DND-41 (cell line): ENCODE results near the gene RAB5A.

ENCODE experiments used
- ATAC-seq: fragments of 200-7000 bp; cut with Tn5 transposase; 3 replicates; pipeline ENCODE4 v1.9.1; 2021; ENCODE audit warnings: low read depth; ENCODE audit not compliant: insufficient read depth
- DNase-seq: peaks from one replicate; pipeline ENCODE4 v3.0.0-alpha.2; 2020
- H2AFZ ChIP-seq: 2 replicates; pipeline ENCODE4 v1.6.0; 2012; ENCODE audit warnings: low read depth, low read length
- H3K27ac ChIP-seq: 2 replicates; pipeline ENCODE4 v1.5.1; 2012; ENCODE audit warnings: low read length, inconsistent platforms
- H3K27me3 ChIP-seq: fragments of 200-600 bp; sonication (generic); 2 replicates; pipeline ENCODE4 v1.6.0; 2012; ENCODE audit warnings: low read length, mild to moderate bottlenecking, inconsistent platforms; ENCODE audit not compliant: insufficient read depth, poor library complexity
- H3K36me3 ChIP-seq: 2 replicates; pipeline ENCODE4 v1.5.1; 2012; ENCODE audit warnings: low read length, inconsistent platforms; ENCODE audit not compliant: insufficient read depth
- H3K4me1 ChIP-seq: 2 replicates; pipeline ENCODE4 v1.5.1; 2012; ENCODE audit warnings: mild to moderate bottlenecking, low read length; ENCODE audit not compliant: insufficient read depth
- H3K4me2 ChIP-seq: 2 replicates; pipeline ENCODE4 v1.6.0; 2012; ENCODE audit warnings: mild to moderate bottlenecking, moderate library complexity, low read length, inconsistent platforms; ENCODE audit not compliant: insufficient read depth
- H3K4me3 ChIP-seq, 2 experiments: fragments of 200-600 bp in 1 of 2; shearing (Covaris generic) in 1 of 2; 2 replicates each; pipeline ENCODE4 v1.5.1; 2012 to 2016; ENCODE audit warnings: inconsistent platforms in 2 of 2, low read length in 2 of 2, mild to moderate bottlenecking in 2 of 2, low read depth in 1 of 2, moderate library complexity in 1 of 2
- H3K79me2 ChIP-seq: 2 replicates; pipeline ENCODE4 v1.6.0; 2012; ENCODE audit warnings: low read length, inconsistent platforms; ENCODE audit not compliant: insufficient read depth
- H3K9ac ChIP-seq: 2 replicates; pipeline ENCODE4 v1.6.0; 2012; ENCODE audit warnings: low read depth, mild to moderate bottlenecking, inconsistent platforms, low read length, moderate library complexity
- H3K9me3 ChIP-seq: 2 replicates; pipeline ENCODE4 v1.5.1; 2012; ENCODE audit warnings: low read length, moderate library complexity, mild to moderate bottlenecking, inconsistent platforms; ENCODE audit not compliant: insufficient read depth, severe bottlenecking
- H4K20me1 ChIP-seq: 2 replicates; pipeline ENCODE4 v1.6.0; 2012; ENCODE audit warnings: low read length; ENCODE audit not compliant: insufficient read depth
- CTCF ChIP-seq: IDR thresholded peaks from 2 replicates; pipeline ENCODE4 v1.5.1; 2012; ENCODE audit warnings: borderline replicate concordance, low read length, moderate library complexity, mild to moderate bottlenecking; ENCODE audit not compliant: poor library complexity, severe bottlenecking; ENCODE audit errors: extremely low read depth
- EZH2 ChIP-seq: IDR thresholded peaks from 3 replicates; pipeline ENCODE4 v1.6.1; 2012; ENCODE audit warnings: borderline replicate concordance, low read depth, mild to moderate bottlenecking, moderate library complexity, low read length, inconsistent platforms; ENCODE audit not compliant: severe bottlenecking

Gene RAB5A

GRCh38 chr3:19901337-19901736 is 45.6 kb upstream of the RAB5A start:
- no peaks in the 10 kb centered on the region for H3K4me1 ChIP-seq
- DNase-seq (no peak), ATAC-seq (no peak)
- no peaks in the 10 kb centered on the region for H3K79me2 ChIP-seq
- no peak for TF ChIP-seq CTCF
- TF ChIP-seq EZH2: no peak
- H4K20me1 ChIP-seq: no peaks in the 10 kb centered on the region
- no peaks in the 10 kb centered on the region for H3K9me3 ChIP-seq
- H3K36me3 ChIP-seq: no peaks in the 10 kb centered on the region
- H3K27me3 ChIP-seq: no peaks in the 10 kb centered on the region
- H3K4me2 ChIP-seq: no peak overlapping the region
- no peak overlapping the region for H3K4me3 ChIP-seq
- H2AFZ ChIP-seq: no peak overlapping the region
- no peak overlapping the region for H3K9ac ChIP-seq
- no peak overlapping the region for H3K27ac ChIP-seq

DNA sequence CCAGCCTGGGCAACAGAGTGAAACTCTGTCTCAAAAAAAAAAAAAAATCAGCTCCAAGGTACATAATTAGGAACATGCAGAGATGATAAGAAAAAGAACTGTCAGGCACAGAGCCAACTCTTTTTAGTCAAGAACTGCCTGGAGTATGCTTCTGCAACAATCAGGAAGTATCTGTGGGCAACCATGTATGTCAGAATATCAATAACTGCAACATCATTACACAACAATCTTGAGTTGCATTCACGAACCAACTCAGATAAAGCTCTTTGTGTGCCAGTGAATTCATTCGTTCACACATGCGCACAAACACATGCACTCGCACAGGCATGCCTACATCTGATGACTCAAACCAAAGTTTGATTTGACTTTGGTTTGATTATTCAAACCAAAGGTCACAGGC is 45.0 kb upstream of the RAB5A start:
- H3K79me2 ChIP-seq: no peaks in the 10 kb centered on the region
- ATAC-seq (no peak), DNase-seq (no peak)
- no peaks in the 10 kb centered on the region for H3K36me3 ChIP-seq
- no peak overlapping the region for H3K27ac ChIP-seq
- no peak overlapping the region for H3K4me2 ChIP-seq
- no peak overlapping the region for H2AFZ ChIP-seq
- H3K4me3 ChIP-seq: no peak overlapping the region
- H3K9ac ChIP-seq: no peak overlapping the region
- H3K4me1 ChIP-seq: no peaks in the 10 kb centered on the region
- H3K9me3 ChIP-seq: no peaks in the 10 kb centered on the region
- no peaks in the 10 kb centered on the region for H3K27me3 ChIP-seq
- TF ChIP-seq EZH2: no peak
- TF ChIP-seq CTCF: no peak
- no peaks in the 10 kb centered on the region for H4K20me1 ChIP-seq

DNA sequence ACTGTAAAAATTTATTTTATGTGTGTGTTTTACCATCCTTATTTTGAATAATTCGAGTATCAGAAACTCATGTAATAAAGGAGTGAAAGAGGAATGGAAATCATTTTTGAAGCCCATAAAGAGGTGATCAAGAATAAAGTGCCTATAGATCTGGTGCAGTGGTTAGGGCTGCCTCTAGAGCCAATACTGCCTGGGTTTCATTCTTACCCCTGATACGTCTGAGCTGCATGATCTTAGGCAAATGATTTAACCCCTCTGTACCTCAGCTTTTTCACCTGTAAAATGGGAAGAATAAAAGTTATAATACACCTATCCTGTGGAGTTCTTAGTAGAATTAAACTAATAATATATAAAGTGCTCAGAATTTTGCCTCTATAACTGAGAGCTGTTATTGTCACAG is 43.2 kb upstream of the RAB5A start:
- DNase-seq: no peak
- Histone ChIP-seq H4K20me1 (no peaks in the 10 kb centered on the region), H3K27me3 (no peaks in the 10 kb centered on the region), H3K4me1 (no peaks in the 10 kb centered on the region), H3K27ac (no peak overlapping the region), H3K9ac (no peak overlapping the region), H3K79me2 (no peaks in the 10 kb centered on the region), H3K9me3 (no peaks in the 10 kb centered on the region), H3K36me3 (no peaks in the 10 kb centered on the region), H3K4me2 (no peak overlapping the region), H3K4me3 (no peak overlapping the region), H2AFZ (no peak overlapping the region)
- TF ChIP-seq EZH2 (no peak), CTCF (no peak)
- no peak for ATAC-seq

- ATAC-seq: no peak
- no peak overlapping the region for H3K27ac ChIP-seq
- no peak overlapping the region for H3K4me3 ChIP-seq
Measured at GRCh38 chr3:19907523-19907922, 39.4 kb upstream of the RAB5A start.

More at GRCh38 chr3:19907523-19907922, 39.4 kb upstream of the RAB5A start:
- Histone ChIP-seq H3K4me2 (no peak overlapping the region), H3K4me1 (no peaks in the 10 kb centered on the region), H3K9ac (no peak overlapping the region), H3K9me3 (no peaks in the 10 kb centered on the region), H3K27me3 (no peaks in the 10 kb centered on the region), H3K79me2 (no peaks in the 10 kb centered on the region), H2AFZ (no peak overlapping the region), H3K36me3 (no peaks in the 10 kb centered on the region), H4K20me1 (no peaks in the 10 kb centered on the region)
- TF ChIP-seq CTCF (no peak), EZH2 (no peak)
- no peak for DNase-seq
